Measurements from ENCODE around the gene AP4M1.

DNA sequence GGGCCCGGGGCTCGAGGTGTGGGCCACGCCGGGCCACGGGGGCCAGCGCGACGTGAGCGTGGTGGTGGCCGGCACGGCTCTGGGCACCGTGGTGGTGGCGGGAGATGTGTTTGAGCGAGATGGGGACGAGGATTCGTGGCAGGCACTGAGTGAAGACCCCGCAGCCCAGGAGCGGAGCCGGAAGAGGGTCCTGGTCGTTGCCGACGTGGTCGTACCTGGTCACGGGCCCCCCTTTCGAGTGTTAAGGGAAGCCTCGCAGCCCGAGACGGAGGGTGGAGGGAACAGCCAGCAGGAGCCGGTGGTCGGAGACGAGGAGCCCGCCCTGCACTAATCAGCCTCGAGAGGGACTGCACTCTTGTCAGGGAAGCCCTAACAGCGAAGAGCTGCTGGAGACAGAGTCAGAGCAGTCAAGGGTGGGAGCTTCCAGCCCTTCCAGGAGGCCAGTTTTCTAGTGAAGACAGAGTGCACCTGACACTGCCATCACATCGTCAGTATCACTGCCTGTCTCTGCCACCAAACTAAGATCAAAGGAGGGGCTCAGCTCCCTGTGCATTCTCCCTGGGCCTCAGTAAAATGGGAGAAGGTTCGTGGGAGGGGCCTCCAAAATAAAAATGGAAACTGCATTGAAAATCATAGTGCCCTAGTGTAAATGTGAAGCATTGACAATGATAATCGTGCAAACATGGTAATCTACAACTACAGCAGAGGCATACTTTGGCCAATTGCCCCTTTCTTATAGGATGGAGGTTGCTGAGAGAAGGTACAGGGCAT is 26.6 kb downstream of the AP4M1 start:
- TF ChIP-seq, protein P1, sequence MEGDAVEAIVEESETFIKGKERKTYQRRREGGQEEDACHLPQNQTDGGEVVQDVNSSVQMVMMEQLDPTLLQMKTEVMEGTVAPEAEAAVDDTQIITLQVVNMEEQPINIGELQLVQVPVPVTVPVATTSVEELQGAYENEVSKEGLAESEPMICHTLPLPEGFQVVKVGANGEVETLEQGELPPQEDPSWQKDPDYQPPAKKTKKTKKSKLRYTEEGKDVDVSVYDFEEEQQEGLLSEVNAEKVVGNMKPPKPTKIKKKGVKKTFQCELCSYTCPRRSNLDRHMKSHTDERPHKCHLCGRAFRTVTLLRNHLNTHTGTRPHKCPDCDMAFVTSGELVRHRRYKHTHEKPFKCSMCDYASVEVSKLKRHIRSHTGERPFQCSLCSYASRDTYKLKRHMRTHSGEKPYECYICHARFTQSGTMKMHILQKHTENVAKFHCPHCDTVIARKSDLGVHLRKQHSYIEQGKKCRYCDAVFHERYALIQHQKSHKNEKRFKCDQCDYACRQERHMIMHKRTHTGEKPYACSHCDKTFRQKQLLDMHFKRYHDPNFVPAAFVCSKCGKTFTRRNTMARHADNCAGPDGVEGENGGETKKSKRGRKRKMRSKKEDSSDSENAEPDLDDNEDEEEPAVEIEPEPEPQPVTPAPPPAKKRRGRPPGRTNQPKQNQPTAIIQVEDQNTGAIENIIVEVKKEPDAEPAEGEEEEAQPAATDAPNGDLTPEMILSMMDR (IDR thresholded peaks at IDR 0.05; ENCODE audit: insufficient read depth, low read depth, low read length), result no peak
- TF ChIP-seq EZH2 (IDR thresholded peaks at IDR 0.05; ENCODE audit: insufficient read depth, low read length), result no peak

Data from astrocyte (in vitro differentiated cells and primary cell).